Stimulated activated naive CD8-positive, alpha-beta T cell treated with anti-CD3 and anti-CD28 coated beads, Interleukin-15, Interleukin-2, amounts not matched to agents 100 U/mL and 50 U/mL, for 24 hours (primary cell): ENCODE measurements around the gene PARD3.

Experiments used
- ATAC-seq: fragments of 150-1000 bp; cut with Tn5 transposase; one replicate; pipeline ENCODE4 v1.10.0; 2021
- DNase-seq: peaks from one replicate; pipeline ENCODE4 v3.0.0; 2021

PARD3 gene

DNA sequence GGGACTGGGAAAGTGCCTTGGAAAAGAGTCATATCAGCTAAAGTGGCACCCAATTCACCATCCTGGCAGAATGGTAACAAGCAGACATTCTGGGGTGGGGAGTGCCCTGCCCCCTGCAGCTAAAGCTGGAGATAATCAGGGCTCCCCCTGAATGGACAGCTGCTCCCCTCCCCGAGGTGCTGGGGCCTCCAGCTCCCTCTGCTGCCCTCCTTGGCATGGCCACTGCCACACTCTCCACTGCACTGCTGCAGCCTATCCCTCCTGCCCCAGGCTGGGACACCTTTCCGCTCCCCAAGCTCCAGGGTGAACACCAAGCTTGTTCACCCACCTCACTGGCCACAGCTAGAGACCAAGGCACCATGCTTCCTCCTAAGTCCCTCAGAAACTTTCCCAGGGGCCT, 9.8 kb upstream of the PARD3 start:
- ATAC-seq, result no peak
- no peak for DNase-seq

DNA sequence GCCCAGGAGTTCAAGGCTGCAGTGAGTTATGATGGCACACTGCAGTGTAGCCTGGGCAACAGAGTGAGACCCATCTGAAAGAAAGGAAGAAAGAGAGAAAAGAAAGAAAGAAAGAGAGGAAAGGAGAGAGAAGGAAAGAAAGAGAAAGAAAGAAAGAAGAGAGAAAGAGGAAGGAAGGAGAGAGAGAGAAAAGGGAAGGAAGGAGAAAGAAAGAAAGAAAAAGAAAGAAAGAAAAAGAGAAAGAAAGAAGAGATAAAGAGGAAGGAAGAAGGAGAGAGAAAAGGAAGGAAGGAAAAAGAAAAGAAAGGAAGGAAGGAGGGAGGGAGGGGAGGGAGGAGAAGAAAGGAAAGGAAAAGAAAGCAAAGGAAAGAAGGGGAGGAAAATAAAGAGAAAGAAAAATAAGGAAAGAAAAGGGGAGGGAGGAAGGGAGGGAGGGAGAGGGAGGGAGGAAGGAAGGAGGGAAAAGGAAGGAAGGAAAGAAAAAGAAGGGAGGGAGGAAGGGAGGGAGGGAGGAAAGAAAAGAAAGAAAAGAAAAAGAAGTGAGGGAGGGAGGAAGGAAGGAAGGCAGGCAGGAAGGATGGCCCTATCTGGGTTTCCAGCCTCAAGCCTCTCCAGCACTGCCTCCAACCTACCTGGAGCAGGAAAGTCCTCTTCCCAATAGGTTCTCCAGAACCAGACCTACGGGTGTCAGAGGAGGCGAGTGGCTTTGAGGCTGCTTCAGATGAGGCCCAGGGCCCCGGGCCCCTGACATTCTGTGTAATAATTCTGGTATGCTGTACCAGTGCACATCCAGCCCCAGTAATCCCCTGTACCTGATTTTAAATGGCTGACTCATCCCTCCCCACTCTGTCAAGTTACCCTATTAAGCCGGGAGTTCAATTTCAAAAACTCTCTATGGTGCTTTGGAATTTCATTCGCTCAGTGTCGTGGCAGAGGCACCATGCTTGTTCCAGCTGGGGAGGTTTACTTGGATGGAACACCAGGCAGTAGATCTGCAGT, 6.8 kb upstream of the PARD3 start:
- no peak for ATAC-seq

DNA sequence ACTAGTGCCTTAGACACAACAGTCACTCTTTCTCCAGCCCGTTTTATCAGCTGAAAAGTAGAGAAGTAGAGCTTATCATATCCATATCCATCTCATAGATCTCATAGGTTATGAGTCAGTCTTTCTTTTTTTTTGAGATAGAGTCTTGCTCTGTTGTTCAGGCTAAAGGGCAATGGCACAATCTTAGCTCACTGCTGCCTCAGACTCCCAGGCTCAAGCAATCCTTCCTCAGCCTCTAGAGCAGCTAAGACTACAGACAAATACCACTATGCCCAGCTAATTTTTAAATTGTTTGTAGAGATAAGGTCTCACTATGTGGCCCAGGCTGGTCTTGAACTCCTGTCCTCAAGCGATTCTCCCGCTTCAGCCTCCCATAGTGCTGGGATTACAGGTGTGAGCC, 2.5 kb upstream of the PARD3 start:
- ATAC-seq (no peak), DNase-seq (no peak)

More for the DNA sequence above, 6.8 kb upstream of the PARD3 start:
- no peak for DNase-seq

DNA sequence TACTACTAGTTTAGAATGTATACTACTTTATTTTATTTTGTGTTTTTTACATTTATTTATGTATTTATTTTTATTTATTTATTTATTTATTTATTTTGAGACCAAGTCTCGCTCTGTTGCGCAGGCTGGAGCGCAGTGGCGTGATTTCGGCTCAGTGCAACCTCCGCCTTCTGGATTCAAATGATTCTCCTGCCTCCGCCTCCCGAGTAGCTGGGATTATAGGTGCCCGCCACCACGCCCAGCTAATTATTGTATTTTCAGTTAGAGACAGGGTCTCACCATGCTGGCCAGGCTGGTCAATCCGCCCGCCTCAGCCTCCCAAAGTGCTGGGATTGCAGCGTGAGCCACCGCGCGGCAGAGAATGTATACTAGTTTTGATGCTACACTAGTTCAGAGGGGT, 2.0 kb upstream of the PARD3 start:
- no peak for ATAC-seq
- no peak for DNase-seq

DNA sequence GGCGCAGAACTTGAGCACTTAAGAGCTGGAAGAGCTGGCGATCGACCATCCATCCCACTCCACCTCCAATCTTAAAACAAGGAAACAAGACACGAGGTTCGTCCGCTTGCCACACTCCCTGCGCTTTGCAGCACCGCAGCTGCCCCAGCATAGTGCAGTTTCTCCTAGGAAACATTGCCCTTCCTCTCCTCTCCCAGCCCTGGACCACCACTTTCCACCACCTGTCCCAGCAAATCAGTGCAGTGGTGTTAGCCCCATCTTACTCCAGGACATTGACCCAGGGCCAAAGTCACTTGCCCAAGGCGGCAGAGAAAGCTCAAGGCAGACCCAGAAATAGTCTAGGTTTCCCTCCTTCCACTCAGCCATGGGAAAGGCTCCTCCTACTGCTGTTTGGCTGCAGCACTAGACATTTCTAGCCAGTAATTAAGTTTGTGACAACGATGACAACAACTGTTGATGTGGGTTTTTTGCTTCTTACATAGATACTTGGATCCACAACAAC, 1.5 kb upstream of the PARD3 start:
- DNase-seq (no peak), ATAC-seq (no peak)

DNA sequence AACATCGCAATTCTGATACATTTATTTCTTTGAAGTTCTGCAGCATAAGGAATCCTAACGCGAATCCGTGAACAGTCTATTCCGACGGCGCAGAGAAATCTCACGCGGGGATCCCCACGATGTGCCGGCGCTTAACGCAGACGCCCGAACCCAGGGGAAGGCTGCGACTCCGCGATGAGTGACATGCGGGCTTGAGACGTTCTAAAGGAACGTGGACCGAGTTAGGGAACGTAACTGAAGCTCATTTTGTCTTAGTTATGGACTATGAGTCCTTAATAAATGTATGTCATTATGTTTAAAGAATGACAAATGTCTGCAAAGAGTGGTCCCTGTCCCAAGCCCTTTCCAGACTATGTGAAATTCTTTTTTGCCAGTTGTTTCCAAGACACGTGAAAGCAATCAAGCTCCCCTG, 995 bp upstream of the PARD3 start:
- no peak for DNase-seq
- no peak for ATAC-seq

DNA sequence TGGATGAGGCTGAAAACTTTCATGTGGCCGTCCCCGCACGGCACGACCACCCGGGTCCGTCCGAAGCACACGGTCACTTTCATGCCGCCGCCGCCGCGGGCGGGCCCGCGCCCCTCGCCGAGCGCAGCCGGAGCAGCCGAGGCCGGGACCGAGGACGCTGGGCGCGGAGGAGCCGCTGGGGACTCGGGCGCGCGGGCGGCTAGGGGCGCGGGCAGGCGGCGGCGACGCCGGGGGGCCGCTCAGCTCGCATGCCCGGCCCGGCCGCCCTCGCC, 247 bp downstream of the PARD3 start:
- ATAC-seq (peak; percentile 7), DNase-seq (no peak)

DNA sequence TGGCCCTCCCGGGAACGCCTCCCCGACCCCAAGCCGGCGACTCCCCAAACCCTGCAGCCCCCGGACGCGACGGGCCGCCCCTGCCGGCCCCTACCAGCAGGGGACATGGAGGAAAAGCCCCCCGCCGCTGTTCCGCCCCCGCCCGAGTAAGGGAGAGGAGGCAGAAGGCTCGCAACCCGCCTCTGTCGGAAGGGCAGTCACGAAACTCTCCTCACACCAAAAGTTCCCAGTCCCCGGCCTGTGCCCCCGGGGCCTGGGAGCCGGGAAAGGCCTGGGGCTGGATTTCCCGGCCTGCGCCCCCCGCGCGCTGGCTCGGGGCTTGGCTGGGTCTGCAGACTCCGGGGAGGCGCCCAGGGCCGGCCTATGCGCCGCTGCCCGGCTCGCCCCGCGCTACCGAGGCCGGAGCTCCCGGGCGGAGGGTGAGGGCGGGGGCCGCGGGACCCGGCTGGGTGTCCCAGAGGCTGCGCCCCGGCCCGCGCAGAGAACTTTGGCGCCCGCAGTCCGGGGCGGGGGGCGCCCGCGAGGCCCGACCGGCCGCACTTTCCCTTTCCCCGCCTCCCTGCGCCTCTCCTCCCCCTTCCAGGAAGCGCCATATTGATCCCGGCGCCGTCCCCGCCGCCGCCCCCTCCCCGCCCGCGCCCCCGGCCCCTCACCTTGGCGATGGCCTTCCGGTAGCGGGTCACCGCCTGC, 728 bp downstream of the PARD3 start:
- DNase-seq, result peak; percentile 10

DNA sequence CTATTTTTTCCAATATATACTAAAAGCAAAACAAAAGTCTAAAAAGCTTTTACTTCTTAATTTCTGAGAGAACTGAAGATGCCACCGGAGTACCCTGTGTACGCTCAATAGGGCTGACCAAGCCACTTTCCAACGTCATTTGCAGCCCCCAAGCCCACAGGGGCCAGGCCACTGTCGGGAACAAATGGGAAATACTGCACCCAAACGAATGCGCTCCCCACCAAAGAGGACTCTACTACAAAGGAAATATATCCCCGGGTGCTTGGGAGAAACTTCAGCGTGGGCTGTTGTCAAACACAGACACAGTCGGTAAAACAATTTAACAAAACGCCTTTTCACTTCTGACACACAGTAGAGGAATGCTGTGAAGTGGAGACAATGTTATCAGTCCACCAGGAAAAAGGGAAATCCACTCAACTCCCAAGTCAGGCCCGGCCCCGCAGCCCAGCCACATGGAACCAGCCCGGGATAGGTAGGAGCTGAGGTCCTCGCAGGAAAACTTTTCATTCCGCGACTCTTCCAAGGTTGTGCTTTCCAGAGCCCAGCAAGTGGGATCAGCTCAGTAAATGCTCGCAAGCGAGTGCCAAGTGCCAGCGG, 1.4 kb downstream of the PARD3 start:
- no peak for ATAC-seq
- DNase-seq, result no peak

More for the DNA sequence above, 728 bp downstream of the PARD3 start:
- ATAC-seq, result peak; percentile 21

DNA sequence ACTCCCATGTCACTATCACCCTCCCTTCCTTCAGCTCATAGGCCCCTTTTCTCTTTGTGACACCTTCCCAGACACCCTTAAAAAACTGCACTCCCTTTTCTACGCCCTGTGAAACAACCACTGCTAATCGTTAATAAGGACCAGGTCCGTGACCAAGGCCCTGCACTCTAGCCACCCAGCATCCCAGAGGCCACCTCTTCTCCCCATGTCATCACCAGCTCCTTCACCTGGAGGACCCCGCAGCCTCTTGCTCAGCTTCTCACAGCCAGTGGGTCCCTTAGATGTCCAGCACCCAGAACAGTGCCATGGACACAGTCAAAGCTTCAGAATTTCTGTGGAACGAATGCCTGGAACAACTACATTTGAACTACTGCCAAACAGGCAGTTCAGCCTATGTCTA, 2.3 kb downstream of the PARD3 start:
- DNase-seq (no peak), ATAC-seq (no peak)

DNA sequence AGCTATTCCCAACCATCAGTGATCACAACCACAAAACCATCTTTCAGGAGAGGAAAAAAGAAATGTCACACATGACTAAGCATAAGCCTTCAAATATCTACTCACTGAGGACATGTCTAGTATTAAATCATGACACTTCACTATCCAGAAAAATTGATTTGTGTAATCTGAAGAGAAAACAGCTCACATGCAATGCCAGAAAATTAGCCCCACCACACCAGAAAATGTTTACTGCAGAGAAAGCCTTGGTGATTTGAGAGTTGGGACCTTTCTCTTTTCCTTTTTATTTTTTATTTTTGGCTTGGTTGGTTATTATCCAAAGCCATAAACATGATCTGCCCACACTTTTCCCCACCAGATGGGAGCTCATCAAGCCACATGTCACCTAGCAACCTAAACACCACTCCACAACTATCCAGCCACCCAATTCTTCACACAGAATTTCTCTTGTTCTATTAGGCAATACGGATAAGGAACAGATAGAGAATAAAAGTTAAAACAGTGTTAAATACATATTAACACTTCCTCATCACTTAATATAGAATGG, 3.1 kb downstream of the PARD3 start:
- DNase-seq, result no peak
- ATAC-seq, result no peak

DNA sequence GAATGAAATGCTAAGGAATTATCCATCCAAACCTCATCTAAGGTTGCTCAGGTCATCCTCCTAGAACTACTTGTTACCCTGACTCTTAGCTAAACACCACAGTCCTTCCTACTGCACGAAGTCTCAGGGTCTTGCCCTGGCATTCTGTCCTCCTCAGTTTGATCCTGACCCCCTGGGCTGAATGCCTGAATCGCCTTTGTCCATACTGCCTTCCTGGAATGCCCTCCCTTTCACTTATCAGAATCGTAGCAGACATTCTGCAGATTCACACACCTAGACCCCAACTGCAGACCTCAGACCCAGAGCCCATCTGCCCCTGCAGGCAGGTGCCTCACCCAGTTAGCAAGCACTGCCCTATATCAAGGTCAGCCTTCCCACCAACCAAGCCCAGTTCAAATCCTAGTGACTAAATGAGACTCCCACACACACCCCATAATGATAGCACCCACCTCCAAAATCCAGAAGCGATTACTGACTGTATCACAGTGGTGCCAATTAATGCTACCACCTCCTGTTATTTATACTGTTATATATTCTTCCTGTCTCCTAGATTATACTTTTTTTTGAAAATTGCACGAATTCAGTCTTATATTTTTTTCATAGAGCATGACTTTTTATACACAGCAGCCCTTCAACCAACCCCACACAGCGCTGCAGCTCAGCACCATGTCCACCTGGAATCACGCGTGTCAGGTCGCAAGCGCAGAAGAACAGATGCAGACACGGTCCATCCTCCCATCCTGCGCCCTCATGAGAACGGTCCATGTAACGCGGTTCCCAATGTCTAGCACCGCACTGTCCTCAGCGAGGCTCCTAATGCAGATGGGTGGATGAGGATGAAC, 3.7 kb downstream of the PARD3 start:
- DNase-seq (no peak), ATAC-seq (no peak)

DNA sequence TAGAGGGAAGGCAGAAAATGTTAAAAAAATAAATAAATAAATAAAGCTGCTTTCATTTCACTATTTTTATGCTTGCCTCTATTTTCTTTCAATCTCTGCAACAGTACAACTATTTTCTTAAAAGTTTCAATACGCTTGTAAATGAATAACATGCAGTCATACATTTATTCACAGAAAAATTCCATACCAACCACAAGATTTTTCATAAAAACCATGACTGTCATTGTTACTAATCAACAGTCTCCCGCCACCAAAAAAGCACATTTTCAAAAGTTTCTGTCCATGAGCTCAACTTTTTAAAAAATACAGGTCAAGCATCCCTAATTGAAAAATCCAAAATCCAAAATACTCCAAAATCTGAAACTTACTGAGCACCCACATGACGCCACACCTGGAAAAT, 5.3 kb downstream of the PARD3 start:
- ATAC-seq (no peak), DNase-seq (no peak)

DNA sequence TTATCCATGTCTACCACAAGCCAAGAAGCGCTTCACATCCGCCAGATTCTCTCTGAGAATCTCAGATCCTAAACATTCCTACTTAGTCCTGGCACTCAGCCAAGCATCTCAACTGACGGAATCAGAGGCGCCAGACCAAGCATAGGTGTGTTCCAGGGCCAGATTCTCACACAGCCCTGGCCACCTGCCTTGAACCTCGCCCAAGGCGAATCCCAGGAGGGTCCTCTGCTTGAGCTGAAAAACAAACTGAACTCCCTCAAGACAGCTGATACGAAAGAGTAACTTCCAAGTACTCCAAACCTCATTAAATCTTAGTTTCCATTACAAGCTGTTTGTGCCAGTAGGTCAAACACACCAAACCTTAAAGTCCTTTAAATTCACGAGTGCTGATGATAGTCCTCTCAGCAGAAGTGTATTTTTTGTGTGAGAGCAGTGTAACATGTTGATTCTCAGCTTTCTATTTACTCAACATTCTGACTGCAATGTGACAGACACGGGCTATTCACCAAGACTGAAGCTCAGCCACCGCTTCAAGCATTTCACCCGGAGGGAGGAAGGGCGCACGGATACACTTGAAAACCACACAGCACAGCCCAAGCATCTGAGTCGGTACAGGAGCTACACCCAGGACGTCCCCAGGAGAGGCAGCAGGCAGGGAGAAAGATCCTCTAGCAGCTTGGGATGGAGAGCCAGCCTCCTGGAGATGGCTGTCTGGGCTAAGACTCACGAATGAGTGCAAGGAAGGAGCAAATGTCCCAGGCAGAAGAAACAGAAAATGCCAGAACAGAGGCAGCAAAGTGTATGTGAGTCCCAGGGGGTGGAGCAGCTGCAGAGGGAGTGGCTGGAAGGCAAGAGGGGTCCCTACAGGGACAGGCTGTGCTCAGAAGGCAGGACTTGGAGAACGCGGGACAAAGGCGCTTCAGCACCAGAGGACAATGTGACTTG, 6.0 kb downstream of the PARD3 start:
- no peak for ATAC-seq
- no peak for DNase-seq

DNA sequence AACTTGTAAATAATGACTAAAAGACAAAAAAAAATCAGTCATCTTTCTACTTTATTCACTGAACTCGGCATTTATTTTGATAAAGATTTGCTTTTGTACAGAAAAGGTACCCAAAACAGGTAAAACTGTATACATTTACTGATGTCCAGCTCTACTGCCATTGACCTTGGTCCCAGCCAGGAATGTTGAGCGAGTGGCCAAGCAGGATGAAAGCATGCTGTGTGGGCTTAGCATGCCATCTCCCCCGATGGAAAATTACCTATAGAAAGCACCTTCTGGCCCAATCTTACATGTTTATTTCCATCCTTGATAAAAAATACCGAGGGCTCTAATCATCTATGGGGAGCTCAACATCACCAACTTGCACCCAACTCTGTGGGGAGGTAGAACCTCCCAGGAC, 6.8 kb downstream of the PARD3 start:
- DNase-seq (no peak), ATAC-seq (no peak)

DNA sequence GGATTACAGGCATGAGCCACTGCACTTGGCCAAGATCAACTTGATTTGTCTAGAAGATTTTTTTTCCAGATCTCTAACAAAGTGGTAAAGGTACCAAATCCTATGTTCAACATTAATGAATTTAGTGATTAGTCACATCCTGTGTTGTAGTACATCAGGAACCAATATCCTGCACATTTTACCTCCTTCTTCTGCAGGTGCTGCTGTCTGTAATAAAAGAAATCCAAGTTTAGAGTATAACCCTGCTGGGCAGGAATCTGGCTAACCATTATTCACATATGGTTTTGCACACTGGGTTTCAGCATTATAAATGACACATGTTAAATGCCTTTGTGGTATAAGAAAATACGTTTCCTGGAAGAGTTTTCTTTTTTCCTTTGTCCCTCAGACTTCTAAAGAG, 10.8 kb downstream of the PARD3 start:
- ATAC-seq (no peak), DNase-seq (no peak)

DNA sequence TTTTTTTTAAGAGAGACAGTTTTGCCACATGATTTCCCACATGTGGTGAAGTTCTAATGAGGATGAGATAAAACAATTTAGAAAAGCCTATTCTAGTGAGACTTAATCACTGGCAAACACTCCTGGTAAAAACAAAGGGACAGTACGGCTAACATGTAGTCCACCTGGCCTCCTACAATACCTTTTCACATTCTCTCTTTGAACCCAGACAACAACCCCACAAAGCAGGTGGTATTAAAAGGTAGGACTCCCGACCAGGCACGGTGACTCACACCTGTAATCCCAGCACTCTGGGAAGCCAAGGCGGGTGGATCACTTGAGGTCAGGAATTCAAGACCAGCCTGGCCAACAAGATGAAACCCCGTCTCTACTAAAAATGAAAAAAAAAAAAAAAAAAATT, 12.4 kb downstream of the PARD3 start:
- DNase-seq (no peak), ATAC-seq (no peak)

DNA sequence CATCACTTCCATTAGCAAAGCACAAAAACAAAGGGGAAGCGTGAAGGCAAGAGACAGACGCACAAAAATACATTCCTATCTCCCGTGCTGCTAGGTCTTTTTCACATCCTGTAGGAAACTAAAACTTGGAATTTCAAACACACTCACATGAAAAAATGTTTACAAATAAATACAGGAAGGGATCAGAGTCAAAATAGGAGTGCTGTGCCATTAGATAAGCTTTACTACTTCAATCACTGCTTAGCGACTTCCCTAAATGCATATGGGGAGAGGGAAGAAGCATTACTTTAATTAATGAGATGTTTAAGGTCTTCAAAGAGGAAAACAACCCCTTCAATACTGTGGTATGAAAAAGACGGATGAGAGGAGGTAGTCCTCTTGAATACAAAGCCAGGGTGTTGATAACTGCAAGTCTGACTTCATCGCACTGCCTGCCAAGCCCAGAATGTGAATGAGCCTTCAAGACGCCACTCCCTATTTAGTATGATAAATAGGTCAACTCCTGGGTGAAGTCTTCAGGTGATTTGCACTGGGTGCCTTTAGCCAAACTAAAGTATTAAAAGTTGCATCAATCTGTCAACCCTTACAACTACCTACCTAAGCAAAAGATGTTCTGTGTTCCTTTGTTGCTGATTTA, 13.9 kb downstream of the PARD3 start:
- DNase-seq, result no peak

DNA sequence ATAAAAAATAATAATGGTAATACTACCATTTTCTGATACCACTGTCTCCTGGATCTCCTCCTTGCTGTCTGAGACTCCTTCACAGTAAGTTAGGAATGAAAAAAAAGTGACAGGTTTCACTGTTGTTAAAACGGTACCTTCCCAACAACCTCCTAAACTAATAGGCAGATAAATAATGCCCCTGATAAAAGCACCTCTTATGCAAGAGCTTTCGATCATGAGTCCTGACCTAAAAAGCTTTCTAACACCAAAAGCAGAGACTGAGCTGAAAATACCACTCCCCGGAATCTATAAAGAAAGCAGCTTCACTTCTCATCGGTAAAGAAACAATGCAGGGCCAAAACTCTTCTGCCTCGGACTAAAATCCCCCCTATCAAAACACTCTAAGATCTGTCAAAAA, 14.5 kb downstream of the PARD3 start:
- DNase-seq, result no peak
- ATAC-seq, result no peak

More for the DNA sequence above, 13.9 kb downstream of the PARD3 start:
- no peak for ATAC-seq

DNA sequence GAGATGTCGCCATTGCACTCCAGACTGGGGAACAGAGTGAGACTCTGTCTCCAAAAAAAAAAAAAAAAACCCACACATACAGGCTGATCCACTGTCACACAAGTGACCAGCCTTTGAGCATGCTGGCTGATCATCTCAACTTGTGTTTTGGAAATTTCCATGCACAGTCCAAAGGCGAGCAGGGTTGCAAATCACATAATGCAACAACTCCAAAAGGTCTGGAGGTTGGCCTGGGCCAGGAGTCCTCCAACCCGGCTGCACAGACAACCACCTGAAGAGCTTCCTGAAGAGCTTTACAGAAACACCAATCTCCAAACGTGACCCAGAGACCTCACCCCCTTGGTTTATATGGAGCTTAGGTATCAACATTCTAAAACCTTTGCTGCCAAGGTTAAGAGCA, 16.4 kb downstream of the PARD3 start:
- no peak for ATAC-seq
- no peak for DNase-seq
